ENCODE measurements around the gene CRAMP1.
"Not testable (repeated sequence)": the region's sequence is repeated elsewhere in the genome, so short reads cannot be mapped to it uniquely, and the experiment has no call there.

The CRAMP1 gene

GRCh38 chr16:1590930-1591705 lies 21.0 kb upstream of the CRAMP1 start:
- no peak overlapping the region for H3K27ac ChIP-seq (replicated peaks)
- H3K4me3 ChIP-seq (replicated peaks; ENCODE audit: insufficient read depth, low read length), result no peak overlapping the region
- TF ChIP-seq REST (IDR thresholded peaks at IDR 0.05; ENCODE audit: insufficient replicate concordance, low read depth) (no peak), CTCF (IDR thresholded peaks at IDR 0.05; ENCODE audit: insufficient read depth, low read length) (no peak), POLR2AphosphoS5 (IDR thresholded peaks at IDR 0.05; ENCODE audit: low read depth) (no peak), SPI1 (IDR thresholded peaks at IDR 0.05; ENCODE audit: borderline replicate concordance, low read depth) (no peak), GABPA (IDR thresholded peaks at IDR 0.05; ENCODE audit: low read depth) (no peak)
- no peaks in the 10 kb centered on the region for H3K27me3 ChIP-seq (ENCODE audit: insufficient read depth, poor library complexity, severe bottlenecking)
- DNase-seq (ENCODE audit: low read depth in 1 of 2, low spot score in 1 of 2), result no peak

- no peak overlapping the region for H3K27ac ChIP-seq (replicated peaks)
- H3K27me3 ChIP-seq (ENCODE audit: insufficient read depth, poor library complexity, severe bottlenecking), result no peaks in the 10 kb centered on the region
- TF ChIP-seq GABPA (IDR thresholded peaks at IDR 0.05; ENCODE audit: low read depth), result no peak
- no peak for TF ChIP-seq CTCF (IDR thresholded peaks at IDR 0.05; ENCODE audit: insufficient read depth, low read length)
- no peak for TF ChIP-seq POLR2AphosphoS5 (IDR thresholded peaks at IDR 0.05; ENCODE audit: low read depth)
- no peak for TF ChIP-seq SPI1 (IDR thresholded peaks at IDR 0.05; ENCODE audit: borderline replicate concordance, low read depth)
- TF ChIP-seq REST (IDR thresholded peaks at IDR 0.05; ENCODE audit: insufficient replicate concordance, low read depth), result no peak
- no peak overlapping the region for H3K4me3 ChIP-seq (replicated peaks; ENCODE audit: insufficient read depth, low read length)
- no peak for DNase-seq (ENCODE audit: low read depth in 1 of 2, low spot score in 1 of 2)
Measured at GRCh38 chr16:1592446-1592845, 19.7 kb upstream of the CRAMP1 start.

DNA sequence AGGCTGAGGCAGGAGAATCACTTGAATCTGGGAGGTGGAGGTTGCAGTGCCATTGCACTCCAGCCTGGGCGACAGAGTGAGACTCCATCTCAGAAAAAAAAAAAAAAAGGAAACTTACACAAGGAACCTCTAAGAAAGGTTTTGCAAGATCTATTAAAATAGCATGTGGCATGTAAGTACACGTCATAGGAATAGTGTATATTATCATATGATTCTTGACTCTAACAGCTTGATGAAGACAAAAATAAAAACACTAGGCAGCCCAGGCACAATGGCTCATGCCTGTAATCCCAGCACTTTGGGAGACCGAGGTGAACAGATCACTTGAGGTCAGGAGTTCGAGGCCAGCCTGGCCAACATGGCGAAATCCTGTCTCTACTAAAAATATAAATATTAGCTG lies 16.6 kb upstream of the CRAMP1 start:
- not testable (repeated sequence) for DNase-seq (ENCODE audit: low read depth in 1 of 2, low spot score in 1 of 2); H3K27ac ChIP-seq (replicated peaks); H3K27me3 ChIP-seq (ENCODE audit: insufficient read depth, poor library complexity, severe bottlenecking)

DNA sequence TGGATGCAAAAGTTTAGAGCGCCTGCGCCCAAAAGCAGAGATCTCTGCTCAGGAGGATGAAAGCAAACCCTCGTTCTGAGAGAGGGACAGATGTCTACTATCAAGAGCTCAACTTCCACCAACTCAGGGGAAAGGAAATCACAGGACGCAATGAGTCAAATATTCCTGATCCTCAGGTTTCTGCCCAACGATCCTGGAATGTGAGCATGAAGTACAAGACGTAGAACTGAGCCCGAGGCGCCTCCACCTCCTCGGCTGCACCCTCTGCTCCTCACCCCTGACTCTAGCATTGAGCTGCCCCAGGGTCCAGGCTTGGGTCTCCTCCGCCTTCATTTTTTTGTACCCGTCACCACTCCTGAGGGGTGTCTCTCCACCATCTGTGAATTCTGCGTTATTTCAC lies 15.6 kb upstream of the CRAMP1 start:
- no peak overlapping the region for H3K4me3 ChIP-seq (replicated peaks; ENCODE audit: insufficient read depth, low read length)
- no peak overlapping the region for H3K27ac ChIP-seq (replicated peaks)
- DNase-seq (ENCODE audit: low read depth in 1 of 2, low spot score in 1 of 2), result no peak
- no peak for TF ChIP-seq REST (IDR thresholded peaks at IDR 0.05; ENCODE audit: insufficient replicate concordance, low read depth)
- TF ChIP-seq GABPA (IDR thresholded peaks at IDR 0.05; ENCODE audit: low read depth), result no peak
- TF ChIP-seq POLR2AphosphoS5 (IDR thresholded peaks at IDR 0.05; ENCODE audit: low read depth), result no peak
- no peak for TF ChIP-seq SPI1 (IDR thresholded peaks at IDR 0.05; ENCODE audit: borderline replicate concordance, low read depth)
- TF ChIP-seq CTCF (IDR thresholded peaks at IDR 0.05; ENCODE audit: insufficient read depth, low read length), result no peak
- H3K27me3 ChIP-seq (ENCODE audit: insufficient read depth, poor library complexity, severe bottlenecking), result no peaks in the 10 kb centered on the region

More for the DNA sequence above, 16.6 kb upstream of the CRAMP1 start:
- H3K4me3 ChIP-seq (replicated peaks; ENCODE audit: insufficient read depth, low read length), result not testable (repeated sequence)

Data from HL-60 (cell line).